Right cardiac atrium (tissue), 5 donors: Measurements from ENCODE around the gene LPIN3. TPM values are rescaled to one million over a fixed set of nuclear protein-coding genes. Genes with fewer than 3 reads are reported as not detected.
A peak's percentile ranks its signal among the peaks of the same experiment; 100 is the strongest.
"Not testable (repeated sequence)": the region's sequence is repeated elsewhere in the genome, so short reads cannot be mapped to it uniquely, and the experiment has no call there.

Source experiments
- ATAC-seq, 2 donors: fragments of 200-7000 bp; cut with Tn5 transposase; one replicate each; pipeline versions ENCODE4 v1.8.0 to v1.9.1; 2020; ENCODE audit warnings: moderate library complexity in 2 of 2, mild to moderate bottlenecking in 1 of 2
- DNase-seq, 3 donors: peaks; one replicate each; pipeline ENCODE4 v3.0.0-alpha.2; 2020
- H3K27ac ChIP-seq: one replicate; pipeline ENCODE4 v1.5.1; 2013; ENCODE audit warnings: mild to moderate bottlenecking, low read length, control low read depth, moderate library complexity
- H3K27me3 ChIP-seq: one replicate; pipeline ENCODE4 v1.6.1; 2013; ENCODE audit not compliant: control insufficient read depth, insufficient read depth
- H3K4me1 ChIP-seq: one replicate; pipeline ENCODE4 v1.6.1; 2013; ENCODE audit warnings: low read length; ENCODE audit not compliant: control insufficient read depth, insufficient read depth
- H3K4me3 ChIP-seq: one replicate; pipeline ENCODE4 v1.5.1; 2013; ENCODE audit warnings: low read length, control low read depth
- H3K9me3 ChIP-seq: one replicate; pipeline ENCODE4 v1.6.1; 2013; ENCODE audit warnings: low read length; ENCODE audit not compliant: control insufficient read depth
- WGBS: extraction: QIAGEN DNeasy Blood & Tissue Kit; methylation state at CpG from one replicate; pipeline ENCODE4 v1.1.7; 2013; 5-methylcytosine and 5-hydroxymethylcytosine counted together
- intact Hi-C, 4 donors: fragments of 100-400 bp; cut with DNase I; formaldehyde crosslinking; loops; one replicate each; pipeline versions ENCODE4 v1.11.0 to v1.14.0; 2022 to 2023
- polyA plus RNA-seq: library from polyadenylated mRNA; stranded (reverse); fragments of 200-250 nt; gene quantifications from one replicate; pipeline ENCODE4 v1.2.3, GENCODE V29; 2013
- total RNA-seq, 4 donors: library from RNA; stranded (reverse); fragmentation: NEBNext Ultra II Directional; extraction: Animal tissue kit (Norgen Biotek cat#: 25700); gene quantifications; one replicate each; pipeline ENCODE4 v1.2.1, GENCODE V29; 2021
- donor health status: healthy with polysubstance abuse.
- donor health status: DM: no; HTN: yes; CAD: no.
- donor health status: DM: no; HTN: no; CAD: no.
- donor health status: DM: no; HTN: yes; CAD: no; lungs with severe emphysema.
- donor health status: DM: yes; HTN: yes; CAD: no.

The LPIN3 gene
- total and polyA plus RNA-seq, 5 donors: 9.3 to 18.2 (median 13.5) TPM

GRCh38 chr20:41307021-41307420, 33.6 kb upstream of the LPIN3 start:
- ATAC-seq (no peak), DNase-seq (no peak)
- H3K4me3 ChIP-seq: no peak overlapping the region
- intact Hi-C loops: loop anchor here in 1 of 4 donors (10.0 kb wide), 1 partner anchor 52 kb away; no protein-coding TSS in a partner anchor
- peaks cover 14% of the 10 kb centered on the region for H3K4me1 ChIP-seq
- WGBS: 98% methylated on average over 1 of the region's 1 CpG
- no peaks in the 10 kb centered on the region for H3K9me3 ChIP-seq
- H3K27me3 ChIP-seq: no peaks in the 10 kb centered on the region
- no peak overlapping the region for H3K27ac ChIP-seq

GRCh38 chr20:41308290-41308711, 32.3 kb upstream of the LPIN3 start:
- no peak overlapping the region for H3K4me3 ChIP-seq
- peak; percentile 44 to 72 for ATAC-seq
- 21% methylated on average over 1 of the region's 1 CpG for WGBS
- peaks cover 19% of the 10 kb centered on the region for H3K4me1 ChIP-seq
- no peak for DNase-seq
- intact Hi-C loops: loop anchor here in 1 of 4 donors (10.0 kb wide), 1 partner anchor 54 kb away; no protein-coding TSS in a partner anchor
- H3K27ac ChIP-seq: no peak overlapping the region
- H3K9me3 ChIP-seq: no peaks in the 10 kb centered on the region
- no peaks in the 10 kb centered on the region for H3K27me3 ChIP-seq

GRCh38 chr20:41308726-41309413, 31.8 kb upstream of the LPIN3 start:
- intact Hi-C loops: loop anchor here in 1 of 4 donors (10.0 kb wide), 1 partner anchor 54 kb away; no protein-coding TSS in a partner anchor
- H3K4me3 ChIP-seq: no peak overlapping the region
- H3K27me3 ChIP-seq: no peaks in the 10 kb centered on the region
- H3K4me1 ChIP-seq: peaks cover 19% of the 10 kb centered on the region
- DNase-seq: no peak
- no peaks in the 10 kb centered on the region for H3K9me3 ChIP-seq
- H3K27ac ChIP-seq: peak overlapping the region; percentile 84
- WGBS: 29% methylated on average over 3 of the region's 3 CpGs
- peak; percentile 57 to 63 for ATAC-seq

GRCh38 chr20:41309817-41310216, 30.8 kb upstream of the LPIN3 start:
- Histone ChIP-seq H3K27ac (no peak overlapping the region), H3K4me3 (no peak overlapping the region), H3K27me3 (no peaks in the 10 kb centered on the region), H3K9me3 (no peaks in the 10 kb centered on the region), H3K4me1 (peaks cover 17% of the 10 kb centered on the region)
- intact Hi-C loops: loop anchor here in 1 of 4 donors (10.0 kb wide), 1 partner anchor 55 kb away; no protein-coding TSS in a partner anchor
- DNase-seq (no peak), ATAC-seq (peak in 1 of 2 donors; percentile 24)
- 59% methylated on average over 2 of the region's 2 CpGs for WGBS

- ATAC-seq, H3K27me3 ChIP-seq, H3K27ac ChIP-seq, H3K9me3 ChIP-seq, DNase-seq, intact Hi-C loops, H3K4me3 ChIP-seq: not testable (repeated sequence)
- 94% methylated on average over 6 of the region's 6 CpGs for WGBS
- H3K4me1 ChIP-seq: peaks cover 17% of the 10 kb centered on the region
These were observed 28.6 kb upstream of the LPIN3 start for GRCh38 chr20:41312009-41312408.

GRCh38 chr20:41314386-41314785, 26.2 kb upstream of the LPIN3 start:
- intact Hi-C loops: no loop called here
- peaks cover 10% of the 10 kb centered on the region for H3K4me1 ChIP-seq
- ATAC-seq: no peak

GRCh38 chr20:41316051-41316450, 24.6 kb upstream of the LPIN3 start:
- WGBS: 48% methylated on average over 6 of the region's 6 CpGs
- peaks cover 4% of the 10 kb centered on the region for H3K4me1 ChIP-seq

More at GRCh38 chr20:41314386-41314785, 26.2 kb upstream of the LPIN3 start:
- no peak overlapping the region for H3K4me3 ChIP-seq
- no peak overlapping the region for H3K27ac ChIP-seq
- 33% methylated on average over 2 of the region's 2 CpGs for WGBS
- DNase-seq: no peak
- no peaks in the 10 kb centered on the region for H3K9me3 ChIP-seq
- H3K27me3 ChIP-seq: no peaks in the 10 kb centered on the region

GRCh38 chr20:41316602-41317545, 23.7 kb upstream of the LPIN3 start:
- peak overlapping the region; percentile 93 for H3K27ac ChIP-seq
- intact Hi-C loops: loop anchor here in 1 of 4 donors (5.0 kb wide), 1 partner anchor 70 kb away; no protein-coding TSS in a partner anchor
- H3K27me3 ChIP-seq: no peaks in the 10 kb centered on the region
- peak; percentile 85 to 95 (median 94) for DNase-seq
- H3K4me3 ChIP-seq: peak overlapping the region; percentile 82
- 3% methylated on average over 66 of the region's 66 CpGs for WGBS
- ATAC-seq: peak; percentile 71 to 77
- peaks cover 4% of the 10 kb centered on the region for H3K4me1 ChIP-seq
- H3K9me3 ChIP-seq: no peaks in the 10 kb centered on the region

More at GRCh38 chr20:41316051-41316450, 24.6 kb upstream of the LPIN3 start:
- ATAC-seq (no peak), DNase-seq (no peak)
- no peaks in the 10 kb centered on the region for H3K27me3 ChIP-seq
- peak overlapping the region; percentile 82 for H3K4me3 ChIP-seq
- H3K27ac ChIP-seq: peak overlapping the region; percentile 61
- H3K9me3 ChIP-seq: no peaks in the 10 kb centered on the region
- intact Hi-C loops: loop anchor here in 1 of 4 donors (5.0 kb wide), 1 partner anchor 69 kb away; no protein-coding TSS in a partner anchor

- DNase-seq: peak; percentile 99
- Histone ChIP-seq H3K4me1 (peaks cover 2% of the 10 kb centered on the region), H3K4me3 (peak within 1 kb of the TSS; percentile 82), H3K27ac (peak within 1 kb of the TSS; percentile 93), H3K9me3 (no peaks in the 10 kb centered on the region), H3K27me3 (no peaks in the 10 kb centered on the region)
- peak; percentile 99 for ATAC-seq
- under 1% methylated on average over 62 of the region's 64 CpGs for WGBS
- intact Hi-C loops: loop anchor here in 1 of 4 donors (5.0 kb wide), 1 partner anchor 70 kb away; no protein-coding TSS in a partner anchor
These were observed 22.9 kb upstream of the LPIN3 start, which contains the start of gene ZHX3 for GRCh38 chr20:41317546-41318270. TSS of gene ZHX3 (minus strand) at chr20:41317731. CDS start at chr20:41204916, 112,815 bp downstream.

- Histone ChIP-seq H3K4me1 (no peaks in the 10 kb centered on the region), H3K9me3 (no peaks in the 10 kb centered on the region), H3K4me3 (peak overlapping the region; percentile 82), H3K27ac (no peak overlapping the region), H3K27me3 (no peaks in the 10 kb centered on the region)
- 66% methylated on average over 5 of the region's 5 CpGs for WGBS
- intact Hi-C loops: loop anchor here in 1 of 4 donors (5.0 kb wide), 1 partner anchor 71 kb away; no protein-coding TSS in a partner anchor
- ATAC-seq (no peak), DNase-seq (no peak)
These were observed 22.4 kb upstream of the LPIN3 start for GRCh38 chr20:41318271-41318649.
